ENCODE measurements around the gene ARHGAP4. TPM values are rescaled to one million over a fixed set of nuclear protein-coding genes. Genes with fewer than 3 reads are reported as not detected.

ARHGAP4 gene
- total and polyA plus RNA-seq, 3 donors from 2014 or later = 25.6 to 41.3 (median 34.6) TPM

DNA sequence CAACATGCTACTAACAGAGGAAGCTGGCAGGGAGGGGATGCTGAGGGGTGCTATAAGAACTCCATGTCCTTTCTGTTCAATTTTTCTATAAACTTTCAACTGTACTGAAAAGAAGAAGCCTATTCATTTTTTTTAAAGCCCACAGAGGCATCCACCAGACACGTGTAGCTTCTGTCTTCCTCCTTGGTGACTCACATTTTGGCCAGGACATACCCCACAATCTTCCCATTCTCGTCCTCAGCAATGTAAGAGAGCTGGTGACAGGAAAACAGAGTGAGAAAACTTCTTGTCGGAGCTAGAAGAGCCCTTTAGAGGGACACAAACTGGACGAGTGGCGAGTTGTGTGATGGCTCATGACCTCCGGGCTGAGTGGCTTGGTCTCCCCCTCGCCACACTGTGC lies 7.7 kb upstream of the ARHGAP4 start:
- TF ChIP-seq, protein P1, sequence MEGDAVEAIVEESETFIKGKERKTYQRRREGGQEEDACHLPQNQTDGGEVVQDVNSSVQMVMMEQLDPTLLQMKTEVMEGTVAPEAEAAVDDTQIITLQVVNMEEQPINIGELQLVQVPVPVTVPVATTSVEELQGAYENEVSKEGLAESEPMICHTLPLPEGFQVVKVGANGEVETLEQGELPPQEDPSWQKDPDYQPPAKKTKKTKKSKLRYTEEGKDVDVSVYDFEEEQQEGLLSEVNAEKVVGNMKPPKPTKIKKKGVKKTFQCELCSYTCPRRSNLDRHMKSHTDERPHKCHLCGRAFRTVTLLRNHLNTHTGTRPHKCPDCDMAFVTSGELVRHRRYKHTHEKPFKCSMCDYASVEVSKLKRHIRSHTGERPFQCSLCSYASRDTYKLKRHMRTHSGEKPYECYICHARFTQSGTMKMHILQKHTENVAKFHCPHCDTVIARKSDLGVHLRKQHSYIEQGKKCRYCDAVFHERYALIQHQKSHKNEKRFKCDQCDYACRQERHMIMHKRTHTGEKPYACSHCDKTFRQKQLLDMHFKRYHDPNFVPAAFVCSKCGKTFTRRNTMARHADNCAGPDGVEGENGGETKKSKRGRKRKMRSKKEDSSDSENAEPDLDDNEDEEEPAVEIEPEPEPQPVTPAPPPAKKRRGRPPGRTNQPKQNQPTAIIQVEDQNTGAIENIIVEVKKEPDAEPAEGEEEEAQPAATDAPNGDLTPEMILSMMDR (IDR thresholded peaks at IDR 0.05) = no peak
- no peak for TF ChIP-seq POLR2A (IDR thresholded peaks at IDR 0.05)
- DNase-seq = no peak
- Histone ChIP-seq H3K9me3 (no peaks in the 10 kb centered on the region), H3K4me3 (peak overlapping the region in 1 of 2 donors; percentile 47), H3K36me3 (ENCODE audit: low read depth, missing control alignments) (no peaks in the 10 kb centered on the region), H3K27me3 (no peaks in the 10 kb centered on the region), H3K27ac (no peak overlapping the region), H3K4me1 (no peaks in the 10 kb centered on the region)
- intact Hi-C loops (cut with DNase I; ENCODE audit: low total_unique reads) = no loop called here
- WGBS, 2 donors = 12 to 29% methylated on average over 7 of the region's 7 CpGs

- Histone ChIP-seq H3K27me3 (no peaks in the 10 kb centered on the region), H3K4me1 (peaks cover under 1% of the 10 kb centered on the region), H3K4me3 (no peak overlapping the region), H3K36me3 (ENCODE audit: low read depth, missing control alignments) (no peaks in the 10 kb centered on the region), H3K27ac (no peak overlapping the region), H3K9me3 (no peaks in the 10 kb centered on the region)
- intact Hi-C loops (cut with DNase I; ENCODE audit: low total_unique reads) = no loop called here
- TF ChIP-seq, protein P1 (IDR thresholded peaks at IDR 0.05) = no peak
- TF ChIP-seq POLR2A (IDR thresholded peaks at IDR 0.05) = no peak
- no peak for DNase-seq
- 90 to 93% methylated on average over 11 to 13 of the region's 13 CpGs for WGBS, 2 donors
These were observed 6.3 kb upstream of the ARHGAP4 start for GRCh38 chrX:153932220-153932915.

DNA sequence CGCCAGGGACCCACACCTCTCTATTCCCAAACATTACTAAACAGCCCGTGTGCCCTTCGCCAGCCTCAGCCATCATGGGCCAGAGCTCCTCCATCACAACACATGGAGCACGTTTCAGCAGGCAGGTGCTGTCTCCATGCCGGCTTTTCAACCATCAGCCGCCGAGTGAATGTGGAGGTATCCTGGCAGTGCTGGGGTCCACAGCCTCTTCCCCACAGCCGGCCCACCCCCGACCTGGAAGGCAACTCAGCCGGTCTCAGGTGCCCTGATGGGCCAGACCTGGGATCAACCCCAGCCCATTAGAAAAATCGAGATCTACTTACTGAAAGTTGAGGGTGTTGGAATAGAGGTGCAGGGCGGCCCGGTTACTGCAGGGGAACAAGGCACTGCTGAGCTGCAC lies 5.7 kb upstream of the ARHGAP4 start:
- no peak for TF ChIP-seq POLR2A (IDR thresholded peaks at IDR 0.05)
- TF ChIP-seq, protein P1 (IDR thresholded peaks at IDR 0.05) = no peak
- no peaks in the 10 kb centered on the region for H3K9me3 ChIP-seq
- intact Hi-C loops (cut with DNase I; ENCODE audit: low total_unique reads) = no loop called here
- H3K4me3 ChIP-seq = no peak overlapping the region
- 95 to 100% methylated on average over 2 to 13 of the region's 13 CpGs for WGBS, 2 donors
- H3K27me3 ChIP-seq = no peaks in the 10 kb centered on the region
- no peaks in the 10 kb centered on the region for H3K36me3 ChIP-seq (ENCODE audit: low read depth, missing control alignments)
- peaks cover 7% of the 10 kb centered on the region for H3K4me1 ChIP-seq
- no peak for DNase-seq
- no peak overlapping the region for H3K27ac ChIP-seq

DNA sequence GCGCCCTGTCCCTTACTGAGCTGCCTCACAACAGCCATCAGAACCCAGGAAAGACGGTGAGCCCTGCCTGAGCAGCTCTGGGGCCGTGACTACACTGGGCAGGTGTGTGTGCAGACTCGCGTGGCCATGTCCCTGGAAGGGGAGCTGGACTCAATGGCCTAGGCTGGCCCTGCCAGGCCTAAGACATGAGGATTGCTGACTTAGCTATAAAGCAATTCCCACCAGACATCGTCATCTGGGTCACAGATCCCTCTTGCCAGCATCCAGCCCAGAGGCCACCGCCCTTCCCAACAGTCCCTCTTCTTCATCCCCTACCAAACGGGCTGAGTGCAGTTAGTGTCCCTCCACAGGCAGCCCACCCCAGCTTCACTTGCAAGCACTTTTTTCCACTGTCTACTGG lies 5.1 kb upstream of the ARHGAP4 start:
- Histone ChIP-seq H3K27ac (no peak overlapping the region), H3K4me3 (no peak overlapping the region), H3K27me3 (no peaks in the 10 kb centered on the region), H3K9me3 (no peaks in the 10 kb centered on the region), H3K4me1 (peaks cover 7% of the 10 kb centered on the region), H3K36me3 (ENCODE audit: low read depth, missing control alignments) (no peaks in the 10 kb centered on the region)
- intact Hi-C loops (cut with DNase I; ENCODE audit: low total_unique reads) = no loop called here
- 87% methylated on average over 8 of the region's 8 CpGs; no CpG with 5 or more reads in 1 of the 2 donors for WGBS, 2 donors
- TF ChIP-seq, protein P1 (IDR thresholded peaks at IDR 0.05) = no peak
- TF ChIP-seq POLR2A (IDR thresholded peaks at IDR 0.05) = no peak
- no peak for DNase-seq

Data from testis (tissue), 3 donors.